GM13977 (cell line): Measurements from ENCODE around the gene STK16.
A peak's percentile ranks its signal among the peaks of the same experiment; 100 is the strongest.

Source experiments
- DNase-seq: peaks from one replicate; pipeline ENCODE4 v3.0.0; 2012; ENCODE audit warnings: low spot score
- in situ Hi-C: fragments of 300-500 bp; cut with MboI; formaldehyde crosslinking; loops from one replicate; pipeline ENCODE4 v1.12.0; 2022; ENCODE audit warnings: low sequenced_read_pairs, low pct_unique_long_range_greater_than_20kb, mixed read lengths, inconsistent platforms; ENCODE audit not compliant: unreplicated experiment
- TF ChIP-seq, protein P1 (sequence below): IDR thresholded peaks from 2 replicates; pipeline ENCODE4 v1.5.1; 2012; ENCODE audit warnings: mild to moderate bottlenecking, control low read depth; ENCODE audit not compliant: insufficient read depth; ENCODE audit errors: extremely low read depth, missing control alignments

Gene STK16

DNA sequence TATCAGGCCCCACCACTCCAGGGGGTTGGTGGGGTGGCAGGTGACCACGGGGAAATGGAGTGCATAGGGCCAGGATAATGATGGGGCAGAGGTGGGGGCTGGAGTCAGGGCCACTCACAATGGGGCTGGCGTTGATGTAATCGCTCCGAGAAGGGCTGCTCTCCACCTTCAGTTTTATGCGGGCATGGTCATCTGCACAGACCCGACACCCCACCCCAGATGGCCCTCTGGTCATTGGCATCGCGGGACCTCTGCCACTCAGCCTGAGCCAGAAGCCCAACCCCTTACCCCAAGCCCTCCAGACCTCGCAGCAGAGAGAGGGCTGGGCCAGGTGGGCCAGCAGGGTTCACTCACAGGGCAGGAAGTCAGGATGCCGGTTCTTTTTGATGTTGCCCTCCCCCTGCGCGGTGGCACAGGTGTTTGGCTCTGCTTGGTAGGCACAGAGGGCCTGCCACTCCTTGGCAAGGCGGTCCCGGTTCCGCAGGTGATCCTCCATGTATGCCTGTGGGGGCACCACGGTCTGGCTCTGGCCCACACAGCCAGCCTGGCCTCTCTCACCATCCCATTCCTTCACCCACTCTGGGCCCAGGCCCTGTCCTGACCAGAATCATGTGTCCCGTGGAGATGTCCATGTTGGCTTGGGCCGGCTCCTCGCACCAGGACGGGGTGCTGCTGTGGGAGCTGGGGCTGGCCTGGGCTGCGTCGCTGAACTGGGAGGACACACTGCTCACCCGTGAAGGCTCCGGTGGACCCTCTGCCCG is 51.5 kb downstream of the STK16 start:
- DNase-seq = no peak
- in situ Hi-C loops = loop anchor here (10.0 kb wide), 1 partner anchor 122 kb away; the partner anchor contains the start of genes CNPPD1, RETREG2 and SLC23A3
- TF ChIP-seq, protein P1, sequence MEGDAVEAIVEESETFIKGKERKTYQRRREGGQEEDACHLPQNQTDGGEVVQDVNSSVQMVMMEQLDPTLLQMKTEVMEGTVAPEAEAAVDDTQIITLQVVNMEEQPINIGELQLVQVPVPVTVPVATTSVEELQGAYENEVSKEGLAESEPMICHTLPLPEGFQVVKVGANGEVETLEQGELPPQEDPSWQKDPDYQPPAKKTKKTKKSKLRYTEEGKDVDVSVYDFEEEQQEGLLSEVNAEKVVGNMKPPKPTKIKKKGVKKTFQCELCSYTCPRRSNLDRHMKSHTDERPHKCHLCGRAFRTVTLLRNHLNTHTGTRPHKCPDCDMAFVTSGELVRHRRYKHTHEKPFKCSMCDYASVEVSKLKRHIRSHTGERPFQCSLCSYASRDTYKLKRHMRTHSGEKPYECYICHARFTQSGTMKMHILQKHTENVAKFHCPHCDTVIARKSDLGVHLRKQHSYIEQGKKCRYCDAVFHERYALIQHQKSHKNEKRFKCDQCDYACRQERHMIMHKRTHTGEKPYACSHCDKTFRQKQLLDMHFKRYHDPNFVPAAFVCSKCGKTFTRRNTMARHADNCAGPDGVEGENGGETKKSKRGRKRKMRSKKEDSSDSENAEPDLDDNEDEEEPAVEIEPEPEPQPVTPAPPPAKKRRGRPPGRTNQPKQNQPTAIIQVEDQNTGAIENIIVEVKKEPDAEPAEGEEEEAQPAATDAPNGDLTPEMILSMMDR = no peak

DNA sequence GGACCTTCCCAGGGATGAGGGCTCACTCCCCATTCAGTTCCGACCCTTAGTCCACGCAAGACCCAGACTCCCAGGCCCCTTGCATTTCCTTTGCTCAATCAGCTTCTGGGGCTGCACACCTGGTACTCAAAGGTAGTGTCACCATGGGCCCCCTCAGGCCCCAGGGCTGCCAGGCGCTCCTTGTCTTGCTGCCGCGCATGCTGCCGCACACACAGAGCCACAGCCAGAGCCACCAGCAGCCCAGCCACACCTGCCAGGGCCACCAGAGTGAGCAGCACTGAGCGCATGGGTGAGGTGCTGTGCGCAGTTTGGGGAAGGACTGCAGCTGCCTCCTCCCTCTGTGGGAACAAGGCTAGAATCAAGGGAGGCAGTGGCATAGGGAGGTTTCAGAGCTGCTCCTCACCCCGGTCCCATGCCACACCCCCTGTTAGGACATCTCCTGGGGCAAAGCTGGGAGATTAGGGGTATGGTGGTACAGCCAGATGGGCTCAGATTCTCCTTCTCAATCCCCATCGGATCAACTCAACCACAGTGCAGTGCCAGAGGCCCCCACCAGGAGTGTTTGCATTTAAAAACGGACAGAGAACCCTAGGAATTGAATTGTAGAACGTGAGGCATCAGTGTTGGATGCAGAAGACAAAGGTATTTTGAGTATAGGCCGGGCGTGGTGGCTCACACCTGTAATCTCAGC is 52.6 kb downstream of the STK16 start:
- in situ Hi-C loops = loop anchor here (10.0 kb wide), 1 partner anchor 123 kb away; the partner anchor contains the start of genes CNPPD1, RETREG2 and SLC23A3
- DNase-seq = no peak
- TF ChIP-seq, protein P1 = no peak

DNA sequence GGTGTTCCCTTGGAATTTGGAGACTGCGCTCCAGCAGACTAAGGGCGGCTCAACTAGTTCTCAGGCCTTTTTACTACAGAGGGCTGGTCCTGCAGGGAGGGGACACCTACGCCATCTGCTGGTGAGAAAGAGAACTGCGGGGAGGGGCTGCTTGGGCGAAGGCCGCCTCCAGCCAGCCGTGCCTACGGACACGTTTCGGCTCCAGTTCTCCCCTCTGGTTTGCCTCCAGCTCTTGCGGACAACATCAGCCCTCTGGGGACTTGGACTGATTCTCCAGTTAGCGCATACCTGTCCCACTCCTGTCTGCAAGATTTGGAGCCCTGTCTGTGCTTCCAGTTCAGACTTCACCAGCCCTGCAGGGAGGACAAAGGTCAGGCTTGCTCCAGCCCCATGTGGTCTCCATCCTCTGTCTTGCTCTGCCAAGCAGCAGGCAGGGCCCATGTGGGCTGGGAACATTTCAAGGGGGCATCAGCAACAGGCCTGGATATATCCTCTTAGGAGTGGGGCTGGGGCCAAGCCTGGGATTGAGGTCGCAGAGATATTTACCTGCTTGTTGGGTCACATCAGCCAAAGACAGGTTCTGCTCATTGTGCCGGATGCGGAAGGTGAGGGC is 53.6 kb downstream of the STK16 start:
- in situ Hi-C loops = loop anchor here (10.0 kb wide), 1 partner anchor 124 kb away; the partner anchor contains the start of genes CNPPD1, RETREG2 and SLC23A3
- TF ChIP-seq, protein P1 = peak; percentile 97
- peak; percentile 95 for DNase-seq

DNA sequence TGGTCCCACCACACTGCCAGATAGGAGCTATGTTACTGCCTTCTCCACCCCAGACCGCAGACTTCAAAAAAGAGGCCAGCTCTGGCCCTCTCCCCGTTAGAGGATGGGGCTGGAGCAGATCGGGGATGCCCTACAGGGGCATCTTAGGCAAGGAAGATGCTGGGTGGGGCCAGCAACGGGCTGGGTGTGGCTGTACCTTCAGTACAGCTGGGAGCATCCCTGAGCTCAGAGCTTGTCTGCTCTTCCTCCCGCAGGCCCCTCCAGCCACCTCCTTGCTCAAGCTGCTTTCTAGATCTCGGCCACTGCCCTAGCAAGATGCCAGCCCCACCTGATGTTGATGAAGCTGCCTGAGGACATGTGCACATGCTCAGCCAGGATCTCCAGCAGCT is 54.1 kb downstream of the STK16 start:
- TF ChIP-seq, protein P1 = no peak
- in situ Hi-C loops = loop anchor here (10.0 kb wide), 1 partner anchor 125 kb away; the partner anchor contains the start of genes CNPPD1, RETREG2 and SLC23A3
- no peak for DNase-seq
